Stomach (tissue), 9 donors: Measurements from ENCODE around the gene TCP11L2. TPM values are rescaled to one million over a fixed set of nuclear protein-coding genes. Genes with fewer than 3 reads are reported as not detected.

Source experiments
- DNase-seq, 2 donors: peaks; one replicate each; pipeline versions ENCODE4 v3.0.0 to v3.0.0-alpha.2; 2013 to 2019
- H3K27ac ChIP-seq, 5 donors: fragments of 200-600 bp in 4 of 5; sonication (generic) in 4 of 5; one replicate each; pipeline ENCODE4 v1.5.1; 2013 to 2019; ENCODE audit warnings: mild to moderate bottlenecking in 1 of 5, moderate library complexity in 1 of 5
- H3K27me3 ChIP-seq, 3 donors: fragments of 200-600 bp; sonication (generic); one replicate each; pipeline ENCODE4 v1.5.1; 2017 to 2019; ENCODE audit warnings: mixed run types in 1 of 3
- H3K36me3 ChIP-seq, 4 donors: fragments of 200-600 bp; sonication (generic); 1 replicate in 3 of 4; 2 replicates in 1 of 4; pipeline ENCODE4 v1.5.1; 2016 to 2019
- H3K4me1 ChIP-seq, 4 donors: fragments of 200-600 bp; sonication (generic); one replicate each; pipeline ENCODE4 v1.5.1; 2016 to 2019
- H3K4me3 ChIP-seq, 4 donors: fragments of 200-600 bp; sonication (generic) in 3 of 4; one replicate each; pipeline ENCODE4 v1.5.1; 2016 to 2019; ENCODE audit warnings: mild to moderate bottlenecking in 1 of 4
- H3K9me3 ChIP-seq, 4 donors: fragments of 200-600 bp; sonication (generic); one replicate each; pipeline ENCODE4 v1.5.1; 2016 to 2019
- EP300 ChIP-seq: sonication (generic); formaldehyde crosslinking; IDR thresholded peaks from one replicate; pipeline ENCODE4 v1.6.1; 2017; ENCODE audit warnings: antibody characterized with exemption
- POLR2A ChIP-seq, 4 donors: fragments of 450-650 bp; IDR thresholded peaks; one replicate each; pipeline ENCODE4 v1.6.1; 2016; ENCODE audit warnings: antibody characterized with exemption in 4 of 4, control low read depth in 2 of 4, mild to moderate bottlenecking in 1 of 4, moderate library complexity in 1 of 4
- POLR2AphosphoS5 ChIP-seq, 3 donors: sonication (generic); formaldehyde crosslinking; IDR thresholded peaks; one replicate each; pipeline ENCODE4 v1.6.1; 2016; ENCODE audit warnings: antibody characterized with exemption in 3 of 3
- WGBS, 5 donors: extraction: QIAGEN DNeasy Blood & Tissue Kit in 3 of 5; methylation state at CpG; one replicate each; pipeline versions ENCODE4 v1.1.5 to v1.1.7; 2013 to 2018; 5-methylcytosine and 5-hydroxymethylcytosine counted together
- intact Hi-C: fragments of 100-400 bp; cut with DNase I; formaldehyde crosslinking; loops from one replicate; pipeline ENCODE4 v1.15.1; 2023; ENCODE audit warnings: low total_unique reads
- polyA plus RNA-seq, 3 donors: library from polyadenylated mRNA; stranded (reverse); fragments of 200-250 nt; gene quantifications; one replicate each; pipeline ENCODE4 v1.2.3, GENCODE V29; 2013
- total RNA-seq, 5 donors: library from RNA; depleted of rRNA; stranded (reverse); fragments of >200 nt; gene quantifications; one replicate each; pipeline versions ENCODE4 v1.1.0 to v1.2.3, GENCODE V29; 2014 to 2016
- TF ChIP-seq, protein P1 (sequence below), 7 experiments: fragments of 450-650 bp in 4 of 7; fragments of 200-600 bp in 3 of 7; sonication (generic) in 3 of 7; IDR thresholded peaks; one replicate each; pipeline ENCODE4 v1.5.1; 2016 to 2019; ENCODE audit warnings: antibody characterized with exemption in 7 of 7, control low read depth in 2 of 7, mild to moderate bottlenecking in 1 of 7
- donor health status: healthy with polysubstance abuse.
- donor health status: Bipolar disorder and iron deficiency.
- donor health status: healthy.

TCP11L2 gene
- total and polyA plus RNA-seq, 8 donors = 0.29 to 57.5 (median 16.5) TPM

DNA sequence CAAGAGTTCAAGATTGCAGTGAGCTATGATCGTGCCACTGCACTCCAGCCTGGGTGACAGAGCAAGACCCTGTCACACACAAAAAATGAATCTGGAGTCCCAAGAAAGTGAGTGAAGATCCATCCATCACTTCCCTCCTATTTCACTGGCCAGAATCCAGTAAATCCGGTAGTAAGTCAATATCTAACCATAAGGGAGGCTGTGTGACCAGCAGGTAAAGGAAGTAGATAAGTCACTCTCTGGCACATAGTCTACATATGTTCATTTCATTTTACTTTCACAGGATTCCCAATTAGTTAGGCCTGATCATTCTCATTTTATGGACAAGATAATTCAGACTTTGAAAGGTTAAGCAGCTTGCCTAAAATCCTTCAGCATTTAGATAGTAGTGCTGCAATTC is 11.9 kb upstream of the TCP11L2 start:
- Histone ChIP-seq H3K27me3 (no peaks in the 10 kb centered on the region), H3K4me3 (no peak overlapping the region), H3K36me3 (no peaks in the 10 kb centered on the region), H3K27ac (peak overlapping the region in 2 of 5 donors; percentile 17 to 37), H3K9me3 (no peaks in the 10 kb centered on the region), H3K4me1 (peaks cover 5 to 26% (median 8%) of the 10 kb centered on the region in 4 donors)
- DNase-seq = no peak
- TF ChIP-seq POLR2A (IDR thresholded peaks at IDR 0.05) (no peak), POLR2AphosphoS5 (IDR thresholded peaks at IDR 0.05) (no peak)
- TF ChIP-seq, protein P1, sequence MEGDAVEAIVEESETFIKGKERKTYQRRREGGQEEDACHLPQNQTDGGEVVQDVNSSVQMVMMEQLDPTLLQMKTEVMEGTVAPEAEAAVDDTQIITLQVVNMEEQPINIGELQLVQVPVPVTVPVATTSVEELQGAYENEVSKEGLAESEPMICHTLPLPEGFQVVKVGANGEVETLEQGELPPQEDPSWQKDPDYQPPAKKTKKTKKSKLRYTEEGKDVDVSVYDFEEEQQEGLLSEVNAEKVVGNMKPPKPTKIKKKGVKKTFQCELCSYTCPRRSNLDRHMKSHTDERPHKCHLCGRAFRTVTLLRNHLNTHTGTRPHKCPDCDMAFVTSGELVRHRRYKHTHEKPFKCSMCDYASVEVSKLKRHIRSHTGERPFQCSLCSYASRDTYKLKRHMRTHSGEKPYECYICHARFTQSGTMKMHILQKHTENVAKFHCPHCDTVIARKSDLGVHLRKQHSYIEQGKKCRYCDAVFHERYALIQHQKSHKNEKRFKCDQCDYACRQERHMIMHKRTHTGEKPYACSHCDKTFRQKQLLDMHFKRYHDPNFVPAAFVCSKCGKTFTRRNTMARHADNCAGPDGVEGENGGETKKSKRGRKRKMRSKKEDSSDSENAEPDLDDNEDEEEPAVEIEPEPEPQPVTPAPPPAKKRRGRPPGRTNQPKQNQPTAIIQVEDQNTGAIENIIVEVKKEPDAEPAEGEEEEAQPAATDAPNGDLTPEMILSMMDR (IDR thresholded peaks at IDR 0.05) = no peak
- WGBS, 5 donors = 59 to 74% (median 63%) methylated on average over 2 of the region's 2 CpGs
- intact Hi-C loops = no loop called here

DNA sequence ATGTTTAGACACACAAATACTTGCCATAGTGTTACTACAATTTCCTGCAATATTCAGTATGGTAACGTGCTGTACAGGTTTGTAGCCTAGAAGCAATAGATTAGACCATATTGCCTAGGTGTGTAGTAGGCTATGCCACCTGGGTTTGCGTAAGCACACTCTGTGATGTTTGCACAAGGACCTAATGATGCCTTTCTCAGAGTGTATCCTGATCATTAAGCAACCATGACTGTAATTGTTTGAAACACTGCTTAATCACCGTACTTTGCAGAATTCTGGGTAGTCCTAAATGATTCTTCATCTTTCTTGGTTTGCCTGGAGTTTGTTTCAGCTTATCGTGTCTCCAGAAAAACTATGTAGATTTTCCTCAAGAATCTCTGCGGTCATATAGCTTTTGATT is 11.2 kb upstream of the TCP11L2 start:
- TF ChIP-seq, protein P1 (IDR thresholded peaks at IDR 0.05) = no peak
- no peak for TF ChIP-seq EP300
- peak in 2 of 3 donors; percentile 42 to 63 for TF ChIP-seq POLR2AphosphoS5 (IDR thresholded peaks at IDR 0.05)
- TF ChIP-seq POLR2A (IDR thresholded peaks at IDR 0.05) = no peak
- H3K4me3 ChIP-seq = no peak overlapping the region
- peak in 1 of 2 donors; percentile 70 for DNase-seq
- no peaks in the 10 kb centered on the region for H3K9me3 ChIP-seq
- no peaks in the 10 kb centered on the region for H3K36me3 ChIP-seq
- intact Hi-C loops = no loop called here
- 28 to 50% (median 38%) methylated on average over 5 of the region's 5 CpGs for WGBS, 5 donors
- H3K4me1 ChIP-seq = peaks cover 6 to 31% (median 10%) of the 10 kb centered on the region in 4 donors
- no peaks in the 10 kb centered on the region for H3K27me3 ChIP-seq
- H3K27ac ChIP-seq = peak overlapping the region in 4 of 5 donors; percentile 14 to 65 (median 27)

DNA sequence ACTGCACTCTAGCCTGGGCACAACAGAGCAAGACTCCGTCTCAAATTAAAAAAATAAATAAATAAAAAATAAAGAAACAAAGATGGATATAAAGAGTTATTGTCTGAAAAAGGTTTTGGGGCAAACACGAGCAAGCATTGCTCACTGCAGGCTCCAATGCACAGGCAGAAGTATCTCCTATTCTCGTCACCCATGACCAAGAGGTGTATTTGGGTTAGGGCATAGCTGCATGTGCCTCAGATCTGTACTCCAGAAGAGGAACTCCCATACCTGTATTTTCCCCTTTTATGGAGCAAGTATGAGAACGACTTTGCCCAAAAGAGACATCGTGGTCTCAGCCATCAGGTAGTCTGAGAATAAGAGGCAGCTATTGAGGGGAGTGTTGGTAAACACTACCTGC is 10.2 kb upstream of the TCP11L2 start:
- Histone ChIP-seq H3K27me3 (no peaks in the 10 kb centered on the region), H3K9me3 (no peaks in the 10 kb centered on the region), H3K4me1 (peaks cover 6 to 31% (median 10%) of the 10 kb centered on the region in 4 donors), H3K27ac (no peak overlapping the region), H3K4me3 (no peak overlapping the region), H3K36me3 (no peaks in the 10 kb centered on the region)
- TF ChIP-seq POLR2A (IDR thresholded peaks at IDR 0.05) = no peak
- TF ChIP-seq, protein P1 (IDR thresholded peaks at IDR 0.05) = no peak
- no peak for TF ChIP-seq EP300
- TF ChIP-seq POLR2AphosphoS5 (IDR thresholded peaks at IDR 0.05) = no peak
- no peak for DNase-seq
- intact Hi-C loops = no loop called here
- WGBS, 5 donors = 84 to 94% (median 93%) methylated on average over 5 of the region's 5 CpGs

DNA sequence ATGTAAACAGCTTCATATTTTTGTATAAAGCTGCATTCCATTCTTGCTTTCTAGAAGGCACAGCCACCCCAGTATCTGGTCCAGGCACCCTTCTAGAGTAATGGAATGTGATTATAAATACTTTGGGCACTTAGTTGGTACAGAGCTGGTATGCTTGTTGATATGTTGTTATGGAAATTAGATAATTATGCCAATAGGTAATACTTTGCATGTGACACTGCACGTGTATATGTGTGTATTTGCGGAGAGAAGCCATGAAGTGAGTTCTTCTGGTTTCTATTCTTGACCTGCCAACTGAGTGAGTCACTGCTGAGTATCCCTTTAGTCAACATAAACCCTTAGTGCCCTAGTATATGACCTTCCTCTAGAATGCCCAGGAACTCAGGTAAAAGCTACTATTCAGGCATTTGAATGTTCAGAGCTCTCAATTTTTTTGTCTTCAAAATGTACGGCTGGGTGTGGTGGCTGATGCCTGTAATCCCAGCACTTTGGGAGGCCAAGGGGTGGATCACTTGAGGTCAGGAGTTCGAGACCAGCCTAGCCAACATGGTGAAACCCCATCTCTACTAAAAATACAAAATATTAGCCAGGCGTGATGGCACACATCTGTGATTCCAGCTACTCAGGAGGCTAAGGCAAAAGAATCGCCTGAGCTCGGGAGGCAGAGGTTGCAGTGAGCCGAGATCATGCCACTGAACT is 6.2 kb upstream of the TCP11L2 start:
- no peaks in the 10 kb centered on the region for H3K36me3 ChIP-seq
- no peak overlapping the region for H3K4me3 ChIP-seq
- H3K27me3 ChIP-seq = no peaks in the 10 kb centered on the region
- intact Hi-C loops = no loop called here
- 78 to 81% (median 79%) methylated on average over 8 of the region's 8 CpGs for WGBS, 5 donors
- peaks cover 3 to 30% (median 25%) of the 10 kb centered on the region in 4 donors for H3K4me1 ChIP-seq
- TF ChIP-seq, protein P1 (IDR thresholded peaks at IDR 0.05) = no peak
- TF ChIP-seq POLR2A (IDR thresholded peaks at IDR 0.05) (no peak), POLR2AphosphoS5 (IDR thresholded peaks at IDR 0.05) (peak in 1 of 3 donors; percentile 65), EP300 (no peak)
- DNase-seq = peak in 1 of 2 donors; percentile 55
- no peaks in the 10 kb centered on the region for H3K9me3 ChIP-seq
- H3K27ac ChIP-seq = peak overlapping the region in 3 of 5 donors; percentile 38 to 75 (median 61)
